ENCODE measurements around the gene SPEF1.
A peak's percentile ranks its signal among the peaks of the same experiment; 100 is the strongest.
"Not testable (repeated sequence)": the region's sequence is repeated elsewhere in the genome, so short reads cannot be mapped to it uniquely, and the experiment has no call there.

The SPEF1 gene

GRCh38 chr20:3781153-3781910, at the start of gene SPEF1:
Gene SPEF1, minus strand, starts transcription at chr20:3781448. Its CDS starts 161 bp downstream, at chr20:3781287.
- peak; percentile 64 for DNase-seq

GRCh38 chr20:3829891-3830290, 48.6 kb upstream of the SPEF1 start:
- not testable (repeated sequence) for DNase-seq

GRCh38 chr20:3828798-3829197, 47.5 kb upstream of the SPEF1 start:
- DNase-seq = no peak

- DNase-seq = no peak
Measured at GRCh38 chr20:3826420-3826819, 45.2 kb upstream of the SPEF1 start.

GRCh38 chr20:3825526-3825925, 44.3 kb upstream of the SPEF1 start:
- no peak for DNase-seq

GRCh38 chr20:3823881-3824280, 42.6 kb upstream of the SPEF1 start:
- DNase-seq = no peak

GRCh38 chr20:3821996-3822395, 40.7 kb upstream of the SPEF1 start:
- DNase-seq = no peak

- no peak for DNase-seq
Measured at GRCh38 chr20:3820901-3821727, 39.9 kb upstream of the SPEF1 start.

GRCh38 chr20:3820048-3820900, 39.0 kb upstream of the SPEF1 start, which contains the start of gene AP5S1:
Gene AP5S1, plus strand, starts transcription at chr20:3820547. Its CDS starts 1,571 bp downstream, at chr20:3822118.
- peak; percentile 94 for DNase-seq

GRCh38 chr20:3819411-3820047, 38.3 kb upstream of the SPEF1 start:
- peak; percentile 29 for DNase-seq

- peak; percentile 21 for DNase-seq
Measured at GRCh38 chr20:3818155-3819151, 37.2 kb upstream of the SPEF1 start.

GRCh38 chr20:3815703-3816315, 34.6 kb upstream of the SPEF1 start:
- DNase-seq = peak; percentile 33

- DNase-seq = no peak
Measured at GRCh38 chr20:3814928-3815495, 33.8 kb upstream of the SPEF1 start.

GRCh38 chr20:3813848-3814581, 32.8 kb upstream of the SPEF1 start:
- peak; percentile 47 for DNase-seq

GRCh38 chr20:3812975-3813847, 32.0 kb upstream of the SPEF1 start:
- DNase-seq = no peak

GRCh38 chr20:3812259-3812681, 31.0 kb upstream of the SPEF1 start:
- DNase-seq = no peak

- peak; percentile 96 for DNase-seq
Measured at GRCh38 chr20:3811467-3812258, 30.4 kb upstream of the SPEF1 start.

GRCh38 chr20:3808544-3808943, 27.3 kb upstream of the SPEF1 start:
- DNase-seq = no peak
